Sigmoid colon (tissue), 4 donors: Measurements from ENCODE around the gene NUCB1.

ENCODE experiments used
- CTCF ChIP-seq, 4 experiments: fragments of 450-650 bp in 3 of 4; fragments of 200-600 bp in 1 of 4; IDR thresholded peaks; one replicate each; pipeline ENCODE4 v1.5.1; 2016 to 2019; ENCODE audit warnings: antibody characterized with exemption in 4 of 4, mild to moderate bottlenecking in 3 of 4, moderate library complexity in 2 of 4
- POLR2AphosphoS5 ChIP-seq, 4 donors: sonication (generic); formaldehyde crosslinking; IDR thresholded peaks; one replicate each; pipeline ENCODE4 v1.6.1; 2017; ENCODE audit warnings: antibody characterized with exemption in 4 of 4

GRCh38 chr19:48867746-48868113 is 32.4 kb upstream of the NUCB1 start:
- no peak for TF ChIP-seq CTCF (IDR thresholded peaks at IDR 0.05)
- TF ChIP-seq POLR2AphosphoS5 (IDR thresholded peaks at IDR 0.05) = no peak
